GM18867 (cell line): ENCODE data around the gene CD300LB.
"Not testable (repeated sequence)": the region's sequence is repeated elsewhere in the genome, so short reads cannot be mapped to it uniquely, and the experiment has no call there.

Source experiments
- ATAC-seq: cut with Tn5 transposase; IDR thresholded peaks from one replicate; pipeline ENCODE4 v1.9.1; 2021; ENCODE audit warnings: mild to moderate bottlenecking, moderate library complexity; ENCODE audit not compliant: unreplicated experiment

Gene CD300LB

GRCh38 chr17:74531231-74531761 lies at the start of gene CD300LB:
CD300LB (minus strand) TSS chr17:74531475; CDS start chr17:74531350, 125 bp downstream.
- ATAC-seq: no peak

- ATAC-seq: no peak
Measured at GRCh38 chr17:74579900-74580299, 48.6 kb upstream of the CD300LB start.

- no peak for ATAC-seq
Measured at GRCh38 chr17:74578979-74579378, 47.7 kb upstream of the CD300LB start.

- ATAC-seq: no peak
Measured at GRCh38 chr17:74574489-74575142, 43.3 kb upstream of the CD300LB start.

- ATAC-seq: not testable (repeated sequence)
Measured at GRCh38 chr17:74573635-74574034, 42.4 kb upstream of the CD300LB start.

- ATAC-seq: no peak
Measured at GRCh38 chr17:74573169-74573568, 41.9 kb upstream of the CD300LB start.

- no peak for ATAC-seq
Measured at GRCh38 chr17:74571621-74572270, 40.5 kb upstream of the CD300LB start.

GRCh38 chr17:74569020-74570003 lies 38.0 kb upstream of the CD300LB start:
- ATAC-seq: no peak

- no peak for ATAC-seq
Measured at GRCh38 chr17:74568106-74568873, 37.0 kb upstream of the CD300LB start.

GRCh38 chr17:74567397-74567796 lies 36.1 kb upstream of the CD300LB start, which contains the start of gene CD300H:
CD300H (minus strand) TSS chr17:74567509.
- no peak for ATAC-seq

GRCh38 chr17:74566132-74566753 lies 35.0 kb upstream of the CD300LB start:
- ATAC-seq: no peak

- no peak for ATAC-seq
Measured at GRCh38 chr17:74565126-74565525, 33.9 kb upstream of the CD300LB start.

- ATAC-seq: no peak
Measured at GRCh38 chr17:74563358-74563757, 32.1 kb upstream of the CD300LB start.

- ATAC-seq: no peak
Measured at GRCh38 chr17:74561586-74561985, 30.3 kb upstream of the CD300LB start.

- ATAC-seq: no peak
Measured at GRCh38 chr17:74558882-74559519, 27.7 kb upstream of the CD300LB start.

GRCh38 chr17:74558402-74558801 lies 27.1 kb upstream of the CD300LB start:
- not testable (repeated sequence) for ATAC-seq

- no peak for ATAC-seq
Measured at GRCh38 chr17:74555427-74555940, 24.2 kb upstream of the CD300LB start.

- ATAC-seq: no peak
Measured at GRCh38 chr17:74554909-74555308, 23.6 kb upstream of the CD300LB start.

- ATAC-seq: no peak
Measured at GRCh38 chr17:74552037-74552436, 20.8 kb upstream of the CD300LB start.
